ENCODE measurements around the gene RRAD. TPM values are rescaled to one million over a fixed set of nuclear protein-coding genes. Genes with fewer than 3 reads are reported as not detected.

The RRAD gene
- polyA plus RNA-seq, 1 donor from 2014 or later = 1.0 TPM

GRCh38 chr16:66961065-66961744 is 35.9 kb upstream of the RRAD start, which contains the start of gene CES3:
TSS of gene CES3 (plus strand) at chr16:66961266. CDS start at chr16:66961308, 42 bp downstream.
- H3F3A ChIP-seq (ENCODE audit: insufficient read depth, low read length, poor library complexity, severe bottlenecking) = no peaks in the 10 kb centered on the region
- no peak within 1 kb of the TSS for H3K9ac ChIP-seq (ENCODE audit: low read length)
- TF ChIP-seq, protein P1, sequence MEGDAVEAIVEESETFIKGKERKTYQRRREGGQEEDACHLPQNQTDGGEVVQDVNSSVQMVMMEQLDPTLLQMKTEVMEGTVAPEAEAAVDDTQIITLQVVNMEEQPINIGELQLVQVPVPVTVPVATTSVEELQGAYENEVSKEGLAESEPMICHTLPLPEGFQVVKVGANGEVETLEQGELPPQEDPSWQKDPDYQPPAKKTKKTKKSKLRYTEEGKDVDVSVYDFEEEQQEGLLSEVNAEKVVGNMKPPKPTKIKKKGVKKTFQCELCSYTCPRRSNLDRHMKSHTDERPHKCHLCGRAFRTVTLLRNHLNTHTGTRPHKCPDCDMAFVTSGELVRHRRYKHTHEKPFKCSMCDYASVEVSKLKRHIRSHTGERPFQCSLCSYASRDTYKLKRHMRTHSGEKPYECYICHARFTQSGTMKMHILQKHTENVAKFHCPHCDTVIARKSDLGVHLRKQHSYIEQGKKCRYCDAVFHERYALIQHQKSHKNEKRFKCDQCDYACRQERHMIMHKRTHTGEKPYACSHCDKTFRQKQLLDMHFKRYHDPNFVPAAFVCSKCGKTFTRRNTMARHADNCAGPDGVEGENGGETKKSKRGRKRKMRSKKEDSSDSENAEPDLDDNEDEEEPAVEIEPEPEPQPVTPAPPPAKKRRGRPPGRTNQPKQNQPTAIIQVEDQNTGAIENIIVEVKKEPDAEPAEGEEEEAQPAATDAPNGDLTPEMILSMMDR (IDR thresholded peaks at IDR 0.05; ENCODE audit: poor library complexity, severe bottlenecking) = peak; percentile 70
- TF ChIP-seq POLR2AphosphoS5 (IDR thresholded peaks at IDR 0.05) = no peak
- TF ChIP-seq SMC3 (conservative IDR thresholded peaks at IDR 0.05; ENCODE audit: poor library complexity) = peak; percentile 58
- no peaks in the 10 kb centered on the region for H3K27me3 ChIP-seq (ENCODE audit: insufficient read depth, low read depth, low read length)
- no peak within 1 kb of the TSS for H3K4me3 ChIP-seq (ENCODE audit: low read length)
- H3K9me2 ChIP-seq (ENCODE audit: insufficient read depth, low read length) = no peaks in the 10 kb centered on the region
- H2AFZ ChIP-seq (ENCODE audit: low read depth, low read length) = no peak within 1 kb of the TSS
- no peaks in the 10 kb centered on the region for H4K20me1 ChIP-seq (ENCODE audit: insufficient read depth)
- no peak within 1 kb of the TSS for H3K27ac ChIP-seq (ENCODE audit: low read length)
- H3K79me2 ChIP-seq (replicated peaks; ENCODE audit: insufficient read depth, low read length) = no peaks in the 10 kb centered on the region
- no peaks in the 10 kb centered on the region for H3K36me3 ChIP-seq (ENCODE audit: insufficient read depth, low read length)
- H3K9me3 ChIP-seq (ENCODE audit: low read length) = no peaks in the 10 kb centered on the region
- H3K4me2 ChIP-seq (ENCODE audit: low read length) = no peak within 1 kb of the TSS

DNA sequence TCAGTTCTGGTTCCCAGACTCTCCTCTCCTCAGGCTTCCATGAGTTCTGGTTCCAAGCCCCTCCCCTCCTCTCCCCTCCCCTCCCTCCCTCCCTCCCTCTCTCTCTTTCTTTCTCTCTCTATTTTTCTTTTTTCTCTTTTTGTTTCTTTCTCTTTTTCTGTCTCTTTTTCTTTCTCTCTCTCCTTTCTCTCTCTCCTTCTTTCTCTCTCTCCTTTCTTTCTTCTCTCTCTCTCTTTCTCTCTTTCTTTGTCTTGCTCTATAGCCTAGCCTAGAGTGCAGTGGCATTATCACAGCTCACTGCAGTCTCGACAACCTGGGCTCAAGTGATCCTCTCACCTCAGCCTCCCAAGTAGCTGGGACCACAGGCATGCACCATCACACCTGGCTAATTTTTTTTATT is 34.9 kb upstream of the RRAD start:
- Histone ChIP-seq H3K27ac (ENCODE audit: low read length) (no peak overlapping the region), H2AFZ (ENCODE audit: low read depth, low read length) (no peak overlapping the region)

More for the DNA sequence above, 34.9 kb upstream of the RRAD start:
- H3K9me2 ChIP-seq (ENCODE audit: insufficient read depth, low read length) = no peaks in the 10 kb centered on the region
- no peaks in the 10 kb centered on the region for H3K27me3 ChIP-seq (ENCODE audit: insufficient read depth, low read depth, low read length)
- no peaks in the 10 kb centered on the region for H3K36me3 ChIP-seq (ENCODE audit: insufficient read depth, low read length)
- H3K4me3 ChIP-seq (ENCODE audit: low read length) = no peak overlapping the region
- H3K9ac ChIP-seq (ENCODE audit: low read length) = no peak overlapping the region
- H3F3A ChIP-seq (ENCODE audit: insufficient read depth, low read length, poor library complexity, severe bottlenecking) = no peaks in the 10 kb centered on the region
- no peaks in the 10 kb centered on the region for H3K79me2 ChIP-seq (replicated peaks; ENCODE audit: insufficient read depth, low read length)
- H3K4me2 ChIP-seq (ENCODE audit: low read length) = no peak overlapping the region
- H4K20me1 ChIP-seq (ENCODE audit: insufficient read depth) = no peaks in the 10 kb centered on the region
- TF ChIP-seq POLR2AphosphoS5 (IDR thresholded peaks at IDR 0.05) = no peak
- TF ChIP-seq TAF1 (IDR thresholded peaks at IDR 0.05; ENCODE audit: low read depth) = no peak
- TF ChIP-seq SMC3 (conservative IDR thresholded peaks at IDR 0.05; ENCODE audit: poor library complexity) = no peak
- TF ChIP-seq, protein P1 (IDR thresholded peaks at IDR 0.05; ENCODE audit: poor library complexity, severe bottlenecking) = no peak
- TF ChIP-seq RAD21 (conservative IDR thresholded peaks at IDR 0.05) = no peak
- TF ChIP-seq, protein P2, sequence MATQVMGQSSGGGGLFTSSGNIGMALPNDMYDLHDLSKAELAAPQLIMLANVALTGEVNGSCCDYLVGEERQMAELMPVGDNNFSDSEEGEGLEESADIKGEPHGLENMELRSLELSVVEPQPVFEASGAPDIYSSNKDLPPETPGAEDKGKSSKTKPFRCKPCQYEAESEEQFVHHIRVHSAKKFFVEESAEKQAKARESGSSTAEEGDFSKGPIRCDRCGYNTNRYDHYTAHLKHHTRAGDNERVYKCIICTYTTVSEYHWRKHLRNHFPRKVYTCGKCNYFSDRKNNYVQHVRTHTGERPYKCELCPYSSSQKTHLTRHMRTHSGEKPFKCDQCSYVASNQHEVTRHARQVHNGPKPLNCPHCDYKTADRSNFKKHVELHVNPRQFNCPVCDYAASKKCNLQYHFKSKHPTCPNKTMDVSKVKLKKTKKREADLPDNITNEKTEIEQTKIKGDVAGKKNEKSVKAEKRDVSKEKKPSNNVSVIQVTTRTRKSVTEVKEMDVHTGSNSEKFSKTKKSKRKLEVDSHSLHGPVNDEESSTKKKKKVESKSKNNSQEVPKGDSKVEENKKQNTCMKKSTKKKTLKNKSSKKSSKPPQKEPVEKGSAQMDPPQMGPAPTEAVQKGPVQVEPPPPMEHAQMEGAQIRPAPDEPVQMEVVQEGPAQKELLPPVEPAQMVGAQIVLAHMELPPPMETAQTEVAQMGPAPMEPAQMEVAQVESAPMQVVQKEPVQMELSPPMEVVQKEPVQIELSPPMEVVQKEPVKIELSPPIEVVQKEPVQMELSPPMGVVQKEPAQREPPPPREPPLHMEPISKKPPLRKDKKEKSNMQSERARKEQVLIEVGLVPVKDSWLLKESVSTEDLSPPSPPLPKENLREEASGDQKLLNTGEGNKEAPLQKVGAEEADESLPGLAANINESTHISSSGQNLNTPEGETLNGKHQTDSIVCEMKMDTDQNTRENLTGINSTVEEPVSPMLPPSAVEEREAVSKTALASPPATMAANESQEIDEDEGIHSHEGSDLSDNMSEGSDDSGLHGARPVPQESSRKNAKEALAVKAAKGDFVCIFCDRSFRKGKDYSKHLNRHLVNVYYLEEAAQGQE (IDR thresholded peaks at IDR 0.05; ENCODE audit: borderline replicate concordance) = no peak
- no peak for TF ChIP-seq EZH2 (IDR thresholded peaks at IDR 0.05; ENCODE audit: borderline replicate concordance, insufficient read depth, low read length, poor library complexity, severe bottlenecking)
- no peak for TF ChIP-seq MXI1 (conservative IDR thresholded peaks at IDR 0.05; ENCODE audit: poor library complexity, severe bottlenecking)
- no peak for TF ChIP-seq EP300 (conservative IDR thresholded peaks at IDR 0.05; ENCODE audit: poor library complexity, severe bottlenecking)
- no peaks in the 10 kb centered on the region for H3K9me3 ChIP-seq (ENCODE audit: low read length)
